Testis (tissue), 3 donors: ENCODE results near the gene SEC14L5. TPM values are rescaled to one million over a fixed set of nuclear protein-coding genes. Genes with fewer than 3 reads are reported as not detected.
"Not testable (repeated sequence)": the region's sequence is repeated elsewhere in the genome, so short reads cannot be mapped to it uniquely, and the experiment has no call there.

Experiments used
- DNase-seq: peaks from one replicate; pipeline ENCODE4 v3.0.0-alpha.2; 2019
- H3K27ac ChIP-seq, 2 donors: fragments of 200-600 bp; sonication (generic); one replicate each; pipeline ENCODE4 v1.5.1; 2019
- H3K27me3 ChIP-seq: fragments of 200-600 bp; sonication (generic); one replicate; pipeline ENCODE4 v1.5.1; 2019
- H3K36me3 ChIP-seq: fragments of 200-600 bp; sonication (generic); one replicate; pipeline ENCODE4 v1.5.1; 2017; ENCODE audit warnings: low read depth; ENCODE audit errors: missing control alignments
- H3K4me1 ChIP-seq: fragments of 200-600 bp; sonication (generic); one replicate; pipeline ENCODE4 v1.5.1; 2019
- H3K4me3 ChIP-seq, 2 donors: fragments of 200-600 bp; sonication (generic); one replicate each; pipeline ENCODE4 v1.5.1; 2017 to 2019
- H3K9me3 ChIP-seq: fragments of 200-600 bp; sonication (generic); one replicate; pipeline ENCODE4 v1.5.1; 2017
- POLR2A ChIP-seq: fragments of 450-650 bp; IDR thresholded peaks from one replicate; pipeline ENCODE4 v1.6.1; 2017; ENCODE audit warnings: antibody characterized with exemption, mild to moderate bottlenecking, moderate library complexity
- WGBS, 2 donors: methylation state at CpG; one replicate each; pipeline ENCODE4 v1.1.5; 2018; 5-methylcytosine and 5-hydroxymethylcytosine counted together
- intact Hi-C: fragments of 100-400 bp; cut with DNase I; formaldehyde crosslinking; loops from one replicate; pipeline ENCODE4 v1.15.1; 2023; ENCODE audit warnings: low total_unique reads
- polyA plus RNA-seq: library from polyadenylated mRNA; stranded (reverse); fragments of 350-450 nt; fragmentation: Illumina TruSeq; extraction: RNeasy Lipid Tissue Mini Kit (QIAGEN cat#74804); gene quantifications from one replicate; pipeline ENCODE4 v1.2.3, GENCODE V29; 2014; ENCODE audit warnings: low read depth, low replicate concordance; ENCODE audit not compliant: insufficient read depth
- total RNA-seq, 2 donors: library from RNA; depleted of rRNA; stranded (reverse); fragments of >200 nt; gene quantifications; one replicate each; pipeline ENCODE4 v1.2.3, GENCODE V29; 2016
- TF ChIP-seq, protein P1 (sequence below), 3 experiments: fragments of 450-650 bp in 2 of 3; fragments of 200-600 bp in 1 of 3; sonication (generic) in 1 of 3; IDR thresholded peaks; one replicate each; pipeline ENCODE4 v1.5.1; 2016 to 2019; ENCODE audit warnings: antibody characterized with exemption in 3 of 3, mild to moderate bottlenecking in 2 of 3, moderate library complexity in 1 of 3

SEC14L5 gene
- total and polyA plus RNA-seq, 3 donors from 2014 or later, result 0.73 to 2.9 (median 1.2) TPM

DNA sequence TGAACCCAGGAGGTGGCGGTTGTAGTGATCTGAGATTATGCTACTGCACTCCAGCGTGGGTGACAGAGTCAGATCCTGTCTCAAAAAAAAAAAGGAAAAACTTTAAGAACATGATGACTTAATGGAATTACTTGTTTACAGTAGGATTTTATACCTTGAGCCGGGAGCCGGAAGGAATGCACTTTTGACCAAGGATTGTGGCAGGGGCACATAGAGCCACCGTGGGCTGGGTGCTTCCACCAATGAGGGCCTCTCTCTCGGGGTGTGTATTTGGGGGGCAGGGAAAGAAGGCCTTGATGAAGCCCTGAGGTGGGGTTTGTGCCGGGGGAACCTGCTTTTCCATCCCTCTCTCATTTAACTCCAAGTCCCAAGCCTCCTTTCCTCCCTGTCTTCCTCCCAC, 82.3 kb downstream of the SEC14L5 start:
- H3K27me3 ChIP-seq, result no peaks in the 10 kb centered on the region
- no peak for DNase-seq
- no peaks in the 10 kb centered on the region for H3K4me1 ChIP-seq

DNA sequence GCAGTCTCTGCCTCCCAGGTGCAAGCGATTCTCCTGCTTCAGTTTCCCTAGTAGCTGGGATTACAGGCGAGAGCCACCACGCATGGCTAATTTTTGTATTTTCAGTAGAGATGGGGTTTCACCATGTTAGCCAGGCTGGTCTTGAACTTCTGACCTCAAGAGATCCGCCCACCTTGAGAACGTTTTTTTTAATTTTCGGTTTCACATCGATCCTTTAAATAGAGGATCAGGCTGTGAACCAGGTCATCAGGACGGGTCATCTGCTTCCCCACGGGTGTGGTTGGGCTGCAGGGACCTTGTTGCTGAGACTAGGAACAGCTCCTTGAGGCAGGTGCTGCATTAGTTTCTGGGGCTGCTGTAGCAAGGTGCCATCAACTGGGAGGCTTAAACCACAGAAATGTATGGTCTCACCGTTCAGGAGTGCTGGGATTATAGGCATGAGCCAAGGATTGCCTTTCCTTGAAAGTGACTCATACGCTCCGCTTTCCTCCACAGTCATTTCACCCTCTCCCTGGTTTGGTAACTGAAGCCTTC, 83.5 kb downstream of the SEC14L5 start:
- H3K27me3 ChIP-seq, result no peaks in the 10 kb centered on the region
- DNase-seq, result no peak
- H3K9me3 ChIP-seq, result no peaks in the 10 kb centered on the region
- no peak for TF ChIP-seq POLR2A
- TF ChIP-seq, protein P1, sequence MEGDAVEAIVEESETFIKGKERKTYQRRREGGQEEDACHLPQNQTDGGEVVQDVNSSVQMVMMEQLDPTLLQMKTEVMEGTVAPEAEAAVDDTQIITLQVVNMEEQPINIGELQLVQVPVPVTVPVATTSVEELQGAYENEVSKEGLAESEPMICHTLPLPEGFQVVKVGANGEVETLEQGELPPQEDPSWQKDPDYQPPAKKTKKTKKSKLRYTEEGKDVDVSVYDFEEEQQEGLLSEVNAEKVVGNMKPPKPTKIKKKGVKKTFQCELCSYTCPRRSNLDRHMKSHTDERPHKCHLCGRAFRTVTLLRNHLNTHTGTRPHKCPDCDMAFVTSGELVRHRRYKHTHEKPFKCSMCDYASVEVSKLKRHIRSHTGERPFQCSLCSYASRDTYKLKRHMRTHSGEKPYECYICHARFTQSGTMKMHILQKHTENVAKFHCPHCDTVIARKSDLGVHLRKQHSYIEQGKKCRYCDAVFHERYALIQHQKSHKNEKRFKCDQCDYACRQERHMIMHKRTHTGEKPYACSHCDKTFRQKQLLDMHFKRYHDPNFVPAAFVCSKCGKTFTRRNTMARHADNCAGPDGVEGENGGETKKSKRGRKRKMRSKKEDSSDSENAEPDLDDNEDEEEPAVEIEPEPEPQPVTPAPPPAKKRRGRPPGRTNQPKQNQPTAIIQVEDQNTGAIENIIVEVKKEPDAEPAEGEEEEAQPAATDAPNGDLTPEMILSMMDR (IDR thresholded peaks at IDR 0.05), result no peak
- H3K4me3 ChIP-seq, result no peak overlapping the region
- intact Hi-C loops, result no loop called here
- WGBS, 2 donors, result 80 to 81% methylated on average over 12 of the region's 12 CpGs
- no peaks in the 10 kb centered on the region for H3K4me1 ChIP-seq
- no peaks in the 10 kb centered on the region for H3K36me3 ChIP-seq
- H3K27ac ChIP-seq, result no peak overlapping the region

More for the DNA sequence above, 82.3 kb downstream of the SEC14L5 start:
- H3K9me3 ChIP-seq, result no peaks in the 10 kb centered on the region
- TF ChIP-seq POLR2A, result no peak
- TF ChIP-seq, protein P1 (IDR thresholded peaks at IDR 0.05), result no peak
- H3K36me3 ChIP-seq, result no peaks in the 10 kb centered on the region
- no peak overlapping the region for H3K4me3 ChIP-seq
- no peak overlapping the region for H3K27ac ChIP-seq
- intact Hi-C loops, result no loop called here
- whole genome bisulfite sequencing, 2 donors, result 81 to 82% methylated on average over 7 of the region's 7 CpGs

DNA sequence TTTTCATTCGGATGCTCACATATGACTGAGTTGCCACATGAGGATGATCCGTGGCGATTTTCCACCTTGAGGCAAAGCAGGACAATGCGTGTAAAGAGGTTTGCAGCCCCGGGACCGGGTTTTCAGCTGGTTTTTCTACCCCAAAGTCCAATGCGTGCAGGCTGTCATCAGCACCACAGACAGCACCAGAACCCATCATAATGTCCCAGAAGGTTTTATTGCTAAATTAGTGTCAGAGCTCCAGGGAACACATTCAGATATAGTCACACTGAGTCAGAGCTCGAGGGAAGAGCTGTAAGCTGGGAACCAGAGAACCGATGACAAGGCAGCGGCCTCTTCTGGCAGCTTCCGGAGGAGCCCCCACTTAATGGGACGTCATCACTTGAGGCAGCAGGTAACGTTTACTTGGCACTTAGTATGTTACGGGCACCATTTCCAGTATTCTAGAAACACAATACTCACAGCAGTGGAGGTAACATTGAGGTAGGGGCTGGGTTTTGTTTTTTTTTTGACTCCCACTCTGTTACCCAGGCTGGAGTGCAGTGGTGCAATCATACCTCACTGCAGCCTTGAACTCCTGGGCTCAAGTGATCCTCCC, 84.5 kb downstream of the SEC14L5 start:
- Histone ChIP-seq H3K4me3 (no peak overlapping the region), H3K9me3 (no peaks in the 10 kb centered on the region), H3K4me1 (no peaks in the 10 kb centered on the region), H3K27me3 (no peaks in the 10 kb centered on the region), H3K36me3 (no peaks in the 10 kb centered on the region), H3K27ac (no peak overlapping the region)
- intact Hi-C loops, result no loop called here
- WGBS, 2 donors, result 70 to 77% methylated on average over 14 of the region's 14 CpGs
- no peak for TF ChIP-seq POLR2A
- TF ChIP-seq, protein P1 (IDR thresholded peaks at IDR 0.05), result no peak
- no peak for DNase-seq

DNA sequence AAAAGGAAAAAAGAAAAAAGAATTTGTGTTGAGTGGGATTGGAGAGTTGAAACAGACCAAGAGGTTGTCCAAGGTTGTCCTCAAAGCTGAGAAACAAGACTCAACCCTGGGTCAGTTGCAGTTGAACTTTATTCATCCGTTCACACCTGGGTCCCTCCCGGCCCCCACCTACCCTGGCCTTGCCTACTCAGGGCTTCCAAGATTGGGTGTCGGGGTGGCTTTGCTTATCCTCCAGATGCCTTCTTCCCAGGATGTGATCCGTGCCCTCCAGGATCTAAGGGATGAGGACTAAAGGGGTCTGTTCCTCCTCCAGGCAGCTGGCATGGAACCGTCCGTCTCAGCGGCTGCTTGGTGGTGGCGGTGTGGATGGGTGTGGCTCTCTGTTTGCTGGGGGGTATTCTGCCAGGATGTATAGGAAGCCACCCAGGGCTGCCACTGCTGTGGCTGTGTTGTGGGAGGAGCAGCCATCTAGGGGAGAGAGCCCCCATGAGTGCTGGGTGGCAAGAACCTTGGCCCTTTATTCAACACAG, 85.9 kb downstream of the SEC14L5 start:
- Histone ChIP-seq H3K9me3 (no peaks in the 10 kb centered on the region), H3K4me3 (no peak overlapping the region), H3K27me3 (no peaks in the 10 kb centered on the region), H3K36me3 (no peaks in the 10 kb centered on the region), H3K4me1 (no peaks in the 10 kb centered on the region), H3K27ac (no peak overlapping the region)
- no peak for DNase-seq
- intact Hi-C loops, result no loop called here
- whole genome bisulfite sequencing, 2 donors, result 89 to 92% methylated on average over 8 of the region's 8 CpGs
- TF ChIP-seq POLR2A, result no peak
- TF ChIP-seq, protein P1 (IDR thresholded peaks at IDR 0.05), result no peak

DNA sequence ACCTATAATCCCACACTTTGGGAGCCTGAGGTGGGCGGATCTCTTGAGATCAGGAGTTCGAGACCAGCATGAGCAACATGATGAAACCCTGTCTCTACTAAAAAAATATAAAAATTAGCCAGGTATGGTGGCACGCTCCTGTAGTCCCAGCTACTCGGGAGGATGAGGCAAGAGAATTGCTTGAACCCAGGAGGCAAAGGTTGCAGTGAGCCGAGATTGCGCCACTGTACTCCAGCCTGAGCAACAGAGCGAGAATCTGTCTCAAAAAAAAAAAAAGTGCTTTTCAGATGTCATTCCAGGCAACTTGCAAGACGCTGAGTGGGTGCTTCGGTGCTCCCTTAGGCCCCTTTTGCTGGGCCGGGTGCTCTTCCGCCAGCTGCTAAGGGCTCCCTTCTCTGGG, 86.5 kb downstream of the SEC14L5 start:
- DNase-seq, H3K9me3 ChIP-seq, H3K27me3 ChIP-seq, H3K36me3 ChIP-seq, intact Hi-C loops, H3K27ac ChIP-seq, H3K4me3 ChIP-seq, H3K4me1 ChIP-seq: not testable (repeated sequence)
- 94 to 95% methylated on average over 11 of the region's 11 CpGs for WGBS, 2 donors
